Gastrocnemius medialis (tissue), 4 donors: ENCODE measurements around the gene TMEM167A. TPM values are rescaled to one million over a fixed set of nuclear protein-coding genes. Genes with fewer than 3 reads are reported as not detected.

ENCODE experiments used
- ATAC-seq, 2 donors: fragments of 150-250 bp; one replicate each; pipeline ENCODE4 v1.9.1; 2016
- DNase-seq, 2 donors: peaks; one replicate each; pipeline ENCODE4 v3.0.0-alpha.2; 2019
- H3K27ac ChIP-seq, 4 donors: fragments of 200-600 bp; sonication (generic); 1 replicate in 1 of 4; 2 replicates in 3 of 4; pipeline ENCODE4 v1.5.1; 2016 to 2018; ENCODE audit warnings: mild to moderate bottlenecking in 2 of 4, moderate library complexity in 1 of 4
- H3K27me3 ChIP-seq, 3 donors: fragments of 200-600 bp; sonication (generic) in 2 of 3; 1 replicate in 1 of 3; 2 replicates in 2 of 3; pipeline versions ENCODE4 v1.5.1 to v1.6.0; 2016 to 2019; ENCODE audit warnings: mild to moderate bottlenecking in 1 of 3, moderate library complexity in 1 of 3
- H3K36me3 ChIP-seq, 2 donors: fragments of 200-600 bp; sonication (generic) in 1 of 2; one replicate each; pipeline ENCODE4 v1.5.1; 2017 to 2018
- H3K4me1 ChIP-seq, 2 donors: fragments of 200-600 bp; sonication (generic) in 1 of 2; one replicate each; pipeline ENCODE4 v1.5.1; 2016 to 2017; ENCODE audit warnings: mild to moderate bottlenecking in 2 of 2
- H3K4me3 ChIP-seq, 4 donors: fragments of 200-600 bp; sonication (generic) in 3 of 4; 1 replicate in 1 of 4; 2 replicates in 3 of 4; pipeline ENCODE4 v1.5.1; 2016 to 2019; ENCODE audit warnings: mild to moderate bottlenecking in 2 of 4
- H3K9me3 ChIP-seq, 3 donors: fragments of 200-600 bp; sonication (generic) in 2 of 3; 1 replicate in 1 of 3; 2 replicates in 2 of 3; pipeline ENCODE4 v1.5.1; 2016 to 2019
- POLR2A ChIP-seq, 2 donors: fragments of 450-650 bp; IDR thresholded peaks; one replicate each; pipeline ENCODE4 v1.6.1; 2017; ENCODE audit warnings: antibody characterized with exemption in 2 of 2, mild to moderate bottlenecking in 2 of 2, moderate library complexity in 2 of 2
- in situ Hi-C, 4 donors: fragments of 200-750 bp; cut with MboI; loops; one replicate each; pipeline versions ENCODE4 v1.15.0 to v1.8.0; 2017; ENCODE audit warnings: low sequenced_read_pairs in 4 of 4
- intact Hi-C: fragments of 100-400 bp; cut with DNase I; formaldehyde crosslinking; loops from one replicate; pipeline ENCODE4 v1.15.1; 2023; ENCODE audit warnings: low total_unique reads
- total RNA-seq, 4 donors: library from RNA; depleted of rRNA; stranded (reverse); fragments of >200 nt; gene quantifications; one replicate each; pipeline versions ENCODE4 v1.1.0 to v1.2.3, GENCODE V29; 2016
- TF ChIP-seq, protein P1 (sequence below), 5 experiments: fragments of 450-650 bp in 3 of 5; fragments of 200-600 bp in 2 of 5; sonication (generic) in 2 of 5; IDR thresholded peaks in 4 of 5; conservative IDR thresholded peaks in 1 of 5; 1 replicate in 4 of 5; 2 replicates in 1 of 5; pipeline ENCODE4 v1.5.1; 2016 to 2019; ENCODE audit warnings: antibody characterized with exemption in 5 of 5, mild to moderate bottlenecking in 3 of 5, moderate library complexity in 3 of 5

The TMEM167A gene
- total RNA-seq, 4 donors from 2014 or later, result 16.5 to 24.6 (median 20.0) TPM

DNA sequence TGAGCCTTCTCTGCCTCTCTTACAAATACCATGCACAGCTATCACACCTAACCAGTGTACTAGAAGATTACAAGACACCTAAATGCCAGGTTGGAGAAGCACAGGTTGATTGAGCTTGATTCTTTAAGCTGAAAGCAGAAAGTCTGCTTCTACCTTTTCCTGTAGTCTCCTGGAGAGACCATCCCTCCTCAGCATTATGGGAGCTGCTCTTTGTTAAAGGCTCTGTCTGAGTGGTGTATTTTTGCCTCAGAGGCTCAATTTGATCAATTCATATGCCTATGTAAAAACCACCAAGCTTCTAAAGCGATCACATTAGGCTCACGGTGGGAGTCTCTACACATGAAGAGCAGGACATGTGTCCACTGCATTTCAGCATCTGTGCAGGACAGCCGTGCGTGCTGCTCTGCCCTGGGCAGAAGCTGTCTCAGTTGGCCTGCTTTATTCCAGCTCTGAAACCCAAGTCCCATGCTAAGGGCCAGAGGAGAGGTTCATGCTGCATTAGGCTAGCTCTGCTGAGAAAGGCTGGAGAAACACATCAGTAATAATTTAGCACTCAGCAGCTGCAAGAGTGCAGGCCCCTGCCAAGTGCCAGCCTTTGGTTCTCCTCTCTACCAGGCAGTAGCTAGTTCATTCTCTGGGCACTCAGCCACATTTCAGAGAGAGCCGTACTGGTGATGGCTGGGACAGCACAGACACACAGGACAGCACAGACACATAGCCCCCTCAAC, 41.7 kb downstream of the TMEM167A start:
- intact Hi-C loops (no loop called here), in situ Hi-C loops (no loop called here)
- DNase-seq, result peak; percentile 17 to 64
- TF ChIP-seq POLR2A (IDR thresholded peaks at IDR 0.05), result no peak
- ATAC-seq, result peak; percentile 75 to 87
- no peak overlapping the region for H3K4me3 ChIP-seq
- H3K27me3 ChIP-seq, result no peaks in the 10 kb centered on the region
- no peak overlapping the region for H3K27ac ChIP-seq
- no peaks in the 10 kb centered on the region for H3K36me3 ChIP-seq
- peaks cover 0 to 5% of the 10 kb centered on the region in 2 donors for H3K4me1 ChIP-seq
- H3K9me3 ChIP-seq, result no peaks in the 10 kb centered on the region

DNA sequence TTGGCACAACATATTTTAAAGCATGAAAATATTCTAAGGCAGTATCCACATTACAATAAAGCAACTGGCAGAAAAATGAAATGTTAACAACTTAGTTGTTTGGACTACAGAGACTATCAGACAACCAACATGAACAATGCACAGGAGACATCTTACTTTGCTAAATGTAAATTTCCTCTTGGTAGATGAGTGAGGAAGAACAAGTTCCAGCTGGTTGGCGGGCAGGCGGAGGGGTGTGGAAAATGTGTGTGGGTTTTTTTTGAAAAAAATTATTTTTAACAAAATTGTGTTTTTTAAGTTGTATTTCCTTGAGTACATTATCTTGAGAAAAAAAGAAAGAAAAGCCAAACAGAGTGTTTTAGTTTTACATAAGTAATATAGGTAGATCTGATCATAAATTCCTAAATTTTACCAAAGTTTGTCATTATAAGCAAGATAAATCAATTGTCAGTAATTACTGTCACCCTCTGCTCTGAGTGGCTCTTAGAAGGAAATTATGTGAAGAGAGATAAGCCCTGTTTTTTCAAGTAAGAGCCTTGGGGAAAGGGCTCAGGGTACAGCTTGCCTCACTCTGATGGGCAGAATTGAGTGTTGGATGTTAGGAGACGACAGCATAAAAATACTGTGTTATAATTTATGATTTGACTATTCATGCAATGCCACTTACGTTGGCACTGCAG, 42.5 kb downstream of the TMEM167A start:
- Histone ChIP-seq H3K27ac (no peak overlapping the region), H3K36me3 (no peaks in the 10 kb centered on the region), H3K9me3 (no peaks in the 10 kb centered on the region), H3K27me3 (no peaks in the 10 kb centered on the region), H3K4me1 (peaks cover 0 to 5% of the 10 kb centered on the region in 2 donors), H3K4me3 (no peak overlapping the region)
- intact Hi-C loops, result no loop called here
- ATAC-seq (no peak), DNase-seq (no peak)
- TF ChIP-seq POLR2A (IDR thresholded peaks at IDR 0.05), result no peak
- TF ChIP-seq, protein P1, sequence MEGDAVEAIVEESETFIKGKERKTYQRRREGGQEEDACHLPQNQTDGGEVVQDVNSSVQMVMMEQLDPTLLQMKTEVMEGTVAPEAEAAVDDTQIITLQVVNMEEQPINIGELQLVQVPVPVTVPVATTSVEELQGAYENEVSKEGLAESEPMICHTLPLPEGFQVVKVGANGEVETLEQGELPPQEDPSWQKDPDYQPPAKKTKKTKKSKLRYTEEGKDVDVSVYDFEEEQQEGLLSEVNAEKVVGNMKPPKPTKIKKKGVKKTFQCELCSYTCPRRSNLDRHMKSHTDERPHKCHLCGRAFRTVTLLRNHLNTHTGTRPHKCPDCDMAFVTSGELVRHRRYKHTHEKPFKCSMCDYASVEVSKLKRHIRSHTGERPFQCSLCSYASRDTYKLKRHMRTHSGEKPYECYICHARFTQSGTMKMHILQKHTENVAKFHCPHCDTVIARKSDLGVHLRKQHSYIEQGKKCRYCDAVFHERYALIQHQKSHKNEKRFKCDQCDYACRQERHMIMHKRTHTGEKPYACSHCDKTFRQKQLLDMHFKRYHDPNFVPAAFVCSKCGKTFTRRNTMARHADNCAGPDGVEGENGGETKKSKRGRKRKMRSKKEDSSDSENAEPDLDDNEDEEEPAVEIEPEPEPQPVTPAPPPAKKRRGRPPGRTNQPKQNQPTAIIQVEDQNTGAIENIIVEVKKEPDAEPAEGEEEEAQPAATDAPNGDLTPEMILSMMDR (IDR thresholded peaks at IDR 0.05 in 4 of 5, conservative IDR thresholded peaks at IDR 0.05 in 1 of 5), result no peak
- in situ Hi-C loops, result no loop called here

DNA sequence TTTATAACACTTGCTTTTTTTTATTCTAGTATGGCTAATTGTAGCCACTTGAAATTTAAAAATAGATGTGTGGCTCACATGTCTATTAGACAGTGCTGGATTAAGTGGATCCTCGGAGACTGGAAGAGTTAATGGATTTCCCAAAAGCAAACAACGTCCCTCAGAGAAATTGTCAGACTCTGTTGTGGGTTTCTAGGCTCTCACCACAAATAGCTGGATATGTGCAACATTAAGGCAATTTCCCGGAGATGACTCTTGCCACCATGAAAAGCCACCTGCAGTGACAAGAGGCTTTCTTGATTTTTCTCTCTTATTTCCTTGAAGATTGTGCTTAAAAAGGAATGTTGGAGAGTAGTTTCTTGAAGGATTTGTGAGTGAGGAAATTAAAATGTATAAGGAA, 43.2 kb downstream of the TMEM167A start:
- Histone ChIP-seq H3K27ac (no peak overlapping the region), H3K9me3 (no peaks in the 10 kb centered on the region), H3K36me3 (no peaks in the 10 kb centered on the region), H3K4me1 (peaks cover 0 to 5% of the 10 kb centered on the region in 2 donors), H3K4me3 (no peak overlapping the region), H3K27me3 (no peaks in the 10 kb centered on the region)
- in situ Hi-C loops, result no loop called here
- DNase-seq (no peak), ATAC-seq (no peak)
- intact Hi-C loops, result no loop called here
- TF ChIP-seq POLR2A (IDR thresholded peaks at IDR 0.05), result no peak

DNA sequence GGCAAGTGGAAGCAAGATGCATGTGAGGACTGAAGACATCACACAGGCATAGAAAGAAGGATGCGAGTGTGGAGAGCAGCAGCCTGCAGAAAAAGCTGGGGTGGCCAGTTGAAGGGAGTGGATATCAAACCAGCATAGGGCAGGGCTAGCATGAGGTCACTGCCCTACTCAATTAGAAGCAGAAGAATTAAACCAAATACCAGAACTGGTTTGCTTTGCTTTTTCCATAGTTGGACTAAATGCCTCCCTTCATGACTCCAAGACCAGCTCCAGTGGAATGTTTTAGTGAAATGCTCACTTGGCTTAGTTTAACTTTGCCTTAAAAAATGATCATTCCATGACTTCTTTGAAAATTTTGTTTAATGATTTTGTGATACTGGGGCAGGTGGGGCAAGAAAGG, 45.8 kb downstream of the TMEM167A start:
- intact Hi-C loops, result no loop called here
- TF ChIP-seq, protein P1 (IDR thresholded peaks at IDR 0.05 in 4 of 5, conservative IDR thresholded peaks at IDR 0.05 in 1 of 5), result no peak
- no peak for TF ChIP-seq POLR2A (IDR thresholded peaks at IDR 0.05)
- no peak for ATAC-seq

DNA sequence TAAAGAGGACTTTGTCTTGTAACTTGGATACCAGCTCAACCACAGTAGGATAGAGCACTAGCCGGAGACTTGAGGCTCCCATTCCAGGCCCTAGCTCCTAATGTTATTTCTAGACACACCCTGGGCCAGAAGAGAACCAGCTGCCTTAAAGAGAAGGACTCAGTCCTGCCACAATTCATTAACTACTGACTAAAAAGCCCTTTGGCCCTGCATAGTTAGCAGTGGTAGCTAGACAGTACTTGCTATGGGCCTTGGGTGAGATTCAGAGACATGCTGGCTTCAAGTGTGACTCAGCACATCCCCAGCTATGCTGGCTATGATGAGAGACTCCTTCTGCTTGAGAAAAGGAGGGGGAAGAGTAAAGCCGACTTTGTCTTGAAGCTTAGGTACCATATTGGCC, 47.3 kb downstream of the TMEM167A start:
- Histone ChIP-seq H3K27ac (no peak overlapping the region), H3K27me3 (no peaks in the 10 kb centered on the region), H3K4me1 (no peaks in the 10 kb centered on the region), H3K36me3 (no peaks in the 10 kb centered on the region), H3K9me3 (no peaks in the 10 kb centered on the region), H3K4me3 (no peak overlapping the region)
- no peak for ATAC-seq
- TF ChIP-seq, protein P1 (IDR thresholded peaks at IDR 0.05 in 4 of 5, conservative IDR thresholded peaks at IDR 0.05 in 1 of 5), result no peak
- TF ChIP-seq POLR2A (IDR thresholded peaks at IDR 0.05), result no peak
- intact Hi-C loops, result no loop called here
- in situ Hi-C loops, result no loop called here
- DNase-seq, result no peak

More for the DNA sequence above, 45.8 kb downstream of the TMEM167A start:
- Histone ChIP-seq H3K27me3 (no peaks in the 10 kb centered on the region), H3K4me3 (no peak overlapping the region), H3K27ac (no peak overlapping the region), H3K36me3 (no peaks in the 10 kb centered on the region), H3K9me3 (no peaks in the 10 kb centered on the region), H3K4me1 (peaks cover 0 to 5% of the 10 kb centered on the region in 2 donors)
- in situ Hi-C loops, result no loop called here
- no peak for DNase-seq
